ENCODE results near the gene ANAPC7.
A peak's percentile ranks its signal among the peaks of the same experiment; 100 is the strongest.
"Not testable (repeated sequence)": the region's sequence is repeated elsewhere in the genome, so short reads cannot be mapped to it uniquely, and the experiment has no call there.

Gene ANAPC7

DNA sequence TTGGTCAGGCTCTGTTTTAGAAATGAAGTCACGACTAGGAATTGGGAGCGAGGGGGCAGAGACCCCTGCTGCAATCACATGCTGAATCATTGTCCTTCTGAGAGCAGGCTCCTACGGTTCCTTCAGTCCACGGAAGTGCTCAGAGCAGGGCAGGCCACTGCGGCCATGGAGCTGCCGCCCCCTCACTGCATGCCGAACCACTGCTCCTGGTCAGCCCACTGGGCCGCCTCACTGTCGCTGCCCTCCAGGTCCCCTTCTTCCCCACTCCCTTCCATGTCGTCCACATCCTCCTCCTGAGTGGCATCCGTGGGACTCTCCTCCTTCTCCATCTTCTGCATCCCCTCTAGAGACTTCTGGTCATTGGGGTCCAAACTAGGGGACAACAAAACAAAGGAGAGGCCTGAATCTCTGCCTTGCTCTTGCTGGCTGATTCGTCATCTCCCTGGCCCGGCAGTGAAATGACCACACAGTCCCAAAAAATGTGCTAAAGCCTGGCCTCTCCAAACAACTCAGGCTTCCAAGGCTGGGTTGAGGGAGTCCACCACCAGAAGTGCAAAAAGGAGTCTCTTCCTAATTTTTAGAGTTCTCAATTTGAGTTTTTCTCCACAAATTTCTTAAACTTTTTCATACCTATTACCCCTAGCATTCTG, 29.4 kb downstream of the ANAPC7 start:
- no peak for DNase-seq (ENCODE audit: low read depth, low spot score)

DNA sequence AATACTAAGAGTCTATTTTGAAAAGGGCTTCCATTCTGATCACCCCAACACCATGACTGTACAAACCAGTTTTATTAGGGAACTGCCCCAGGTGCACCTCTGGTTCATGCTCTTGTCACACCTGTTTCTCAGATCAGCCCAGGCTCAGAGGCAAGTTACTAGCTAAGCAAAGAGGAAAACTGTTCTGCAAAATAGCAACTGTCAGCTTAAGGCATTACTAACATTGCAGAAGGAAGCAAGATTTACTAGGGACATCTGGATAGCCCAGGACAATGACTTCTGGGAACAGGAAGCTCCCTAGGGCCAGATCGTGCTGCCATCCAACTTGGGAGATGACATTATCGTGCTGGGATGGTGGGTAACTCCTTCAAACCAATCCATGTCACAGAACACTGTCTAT, 30.1 kb downstream of the ANAPC7 start:
- no peak for DNase-seq (ENCODE audit: low read depth, low spot score)

DNA sequence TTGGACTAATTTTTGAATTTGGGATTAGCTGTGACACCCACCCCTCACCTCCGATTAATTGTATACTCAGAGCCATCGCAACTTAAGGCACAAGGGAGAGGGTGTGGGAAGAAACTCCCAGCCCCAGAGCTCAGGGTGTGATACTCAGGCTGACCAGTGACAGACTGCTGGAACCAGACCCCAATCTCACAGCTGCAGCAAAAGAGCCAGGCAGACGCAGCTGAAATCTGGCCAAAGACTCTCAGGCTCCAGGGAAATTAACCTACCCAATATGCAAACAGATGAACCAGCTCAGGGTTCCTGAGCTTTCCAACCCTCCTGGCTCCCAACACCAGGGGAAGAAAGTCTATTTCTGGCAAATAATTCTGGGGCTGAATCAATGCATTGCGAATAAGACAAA, 30.5 kb downstream of the ANAPC7 start:
- DNase-seq (ENCODE audit: low read depth, low spot score), result no peak

DNA sequence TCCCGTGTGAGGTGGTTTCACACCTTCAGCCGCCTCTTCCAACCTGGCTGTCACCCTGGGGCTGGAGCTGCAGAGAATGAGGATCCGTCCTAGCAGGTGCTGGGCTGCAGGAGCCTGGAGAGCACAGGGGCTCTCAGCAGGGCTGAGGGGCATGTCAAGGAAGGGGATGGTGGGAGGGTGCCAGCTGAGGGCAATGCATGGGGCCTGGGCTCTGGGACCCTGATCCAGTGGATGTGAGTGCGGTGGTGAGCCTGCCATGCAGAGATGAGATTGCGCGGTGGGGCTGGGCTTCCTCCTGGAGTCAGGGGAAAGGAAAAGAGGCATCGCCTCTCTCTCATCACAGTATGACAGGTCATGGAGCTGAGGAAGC, 31.5 kb downstream of the ANAPC7 start:
- DNase-seq (ENCODE audit: low read depth, low spot score), result no peak

DNA sequence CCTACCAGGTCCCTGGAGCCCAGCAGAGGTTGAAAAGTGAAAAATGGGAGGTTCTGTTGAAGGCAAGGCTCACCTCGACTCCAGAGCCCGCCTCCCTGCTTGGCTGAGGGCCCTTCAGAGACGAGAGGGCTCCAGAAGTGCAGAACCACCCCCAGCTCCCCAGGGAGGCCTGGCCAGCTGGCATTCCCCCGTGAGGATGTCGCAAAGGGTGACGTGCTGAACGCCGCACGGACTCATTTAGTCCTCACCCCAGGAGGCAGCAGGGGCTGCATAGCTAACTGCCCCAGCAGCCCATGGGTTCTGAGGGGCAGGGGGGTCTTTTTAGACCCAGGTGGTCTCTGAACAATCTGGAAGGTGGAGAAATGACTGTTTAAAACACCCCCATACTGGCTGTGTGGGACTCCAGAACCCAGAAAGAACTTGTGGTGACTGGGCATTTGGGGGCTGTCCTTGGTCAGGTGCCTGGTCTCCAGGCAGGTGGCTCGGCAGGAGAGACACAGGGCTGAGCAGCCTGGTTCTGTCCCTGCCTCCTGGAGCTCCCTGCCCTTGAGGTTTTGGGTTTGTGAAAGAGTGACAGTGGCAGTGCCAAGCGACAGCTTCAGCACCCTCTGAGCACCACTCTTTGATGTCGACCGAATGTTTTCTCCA, 32.0 kb downstream of the ANAPC7 start:
- no peak for DNase-seq (ENCODE audit: low read depth, low spot score)

DNA sequence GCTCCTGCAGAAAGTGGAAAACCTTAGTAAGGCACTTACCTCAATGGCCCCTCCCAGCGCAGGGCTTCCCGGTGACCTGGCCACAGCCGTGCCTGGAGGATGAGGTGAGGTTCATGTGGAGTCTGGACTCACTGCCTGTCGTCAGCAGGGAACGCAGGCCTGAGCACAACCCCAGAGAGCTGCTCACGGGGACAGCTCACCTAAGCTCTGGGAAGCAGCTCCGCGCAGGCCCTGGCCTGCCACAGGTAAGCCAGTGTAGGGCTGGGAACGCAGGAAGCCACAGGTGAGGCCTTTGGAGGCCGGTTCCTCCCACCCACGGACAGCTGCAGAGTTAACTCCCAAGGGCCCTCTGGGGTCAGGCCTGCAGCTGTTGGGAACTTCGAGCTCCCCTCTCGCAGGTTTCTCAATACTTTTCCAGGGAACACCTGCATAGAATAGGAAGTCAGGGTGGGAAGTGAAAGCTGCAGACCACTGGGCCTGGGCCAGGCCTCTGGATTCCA, 32.7 kb downstream of the ANAPC7 start:
- no peak for DNase-seq (ENCODE audit: low read depth, low spot score)

DNA sequence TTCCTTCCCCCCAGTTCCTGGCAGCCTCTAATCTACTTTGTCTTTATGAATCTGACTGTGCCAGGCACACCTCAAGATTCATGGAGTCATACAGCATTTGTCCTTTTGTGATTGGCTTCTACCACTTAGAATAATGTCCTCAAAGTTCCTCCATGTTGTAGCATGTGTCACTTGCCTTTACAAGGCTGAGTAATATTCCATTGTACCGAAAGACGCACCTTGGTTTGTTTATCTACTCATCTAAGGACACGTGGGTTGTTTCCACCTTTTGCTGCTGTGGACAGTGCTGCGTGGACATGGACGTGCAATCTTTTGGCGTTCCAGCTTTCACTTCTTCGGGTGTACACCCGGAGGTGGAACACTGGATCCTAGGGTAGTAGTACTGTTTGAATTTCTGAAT, 33.5 kb downstream of the ANAPC7 start:
- no peak for DNase-seq (ENCODE audit: low read depth, low spot score)

DNA sequence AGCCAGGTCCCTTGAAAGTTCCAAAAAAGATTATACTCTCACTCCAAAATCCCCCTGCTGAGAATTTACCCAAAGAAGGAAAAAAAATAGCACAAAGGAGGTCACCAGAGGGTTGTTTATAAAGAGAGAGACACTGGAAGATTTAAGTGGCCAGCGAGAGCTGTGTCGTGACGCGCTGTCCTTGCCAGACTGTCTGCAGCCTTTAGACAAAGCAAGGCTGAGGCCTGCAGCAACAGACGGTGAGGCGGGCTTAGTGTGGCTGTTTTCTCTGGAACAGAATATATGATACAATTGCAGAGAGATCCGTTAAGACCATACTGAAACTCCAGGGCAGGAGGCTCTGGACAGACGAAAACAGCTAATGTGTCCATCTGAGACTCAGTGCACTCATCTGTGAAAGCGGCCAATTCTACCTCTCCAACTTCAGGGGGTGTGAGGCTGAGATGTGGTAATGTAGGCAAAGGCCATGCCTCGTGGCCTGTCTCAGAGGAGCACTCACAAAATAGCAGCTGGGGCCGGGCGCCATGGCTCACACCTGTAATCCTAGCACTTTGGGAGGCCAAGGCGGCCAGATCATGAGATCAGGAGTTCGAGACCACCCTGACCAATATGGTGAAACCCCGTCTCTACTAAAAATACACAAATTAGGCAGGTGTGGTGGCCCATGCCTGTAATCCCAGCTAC, 36.2 kb downstream of the ANAPC7 start:
- DNase-seq (ENCODE audit: low read depth, low spot score), result peak; percentile 27

DNA sequence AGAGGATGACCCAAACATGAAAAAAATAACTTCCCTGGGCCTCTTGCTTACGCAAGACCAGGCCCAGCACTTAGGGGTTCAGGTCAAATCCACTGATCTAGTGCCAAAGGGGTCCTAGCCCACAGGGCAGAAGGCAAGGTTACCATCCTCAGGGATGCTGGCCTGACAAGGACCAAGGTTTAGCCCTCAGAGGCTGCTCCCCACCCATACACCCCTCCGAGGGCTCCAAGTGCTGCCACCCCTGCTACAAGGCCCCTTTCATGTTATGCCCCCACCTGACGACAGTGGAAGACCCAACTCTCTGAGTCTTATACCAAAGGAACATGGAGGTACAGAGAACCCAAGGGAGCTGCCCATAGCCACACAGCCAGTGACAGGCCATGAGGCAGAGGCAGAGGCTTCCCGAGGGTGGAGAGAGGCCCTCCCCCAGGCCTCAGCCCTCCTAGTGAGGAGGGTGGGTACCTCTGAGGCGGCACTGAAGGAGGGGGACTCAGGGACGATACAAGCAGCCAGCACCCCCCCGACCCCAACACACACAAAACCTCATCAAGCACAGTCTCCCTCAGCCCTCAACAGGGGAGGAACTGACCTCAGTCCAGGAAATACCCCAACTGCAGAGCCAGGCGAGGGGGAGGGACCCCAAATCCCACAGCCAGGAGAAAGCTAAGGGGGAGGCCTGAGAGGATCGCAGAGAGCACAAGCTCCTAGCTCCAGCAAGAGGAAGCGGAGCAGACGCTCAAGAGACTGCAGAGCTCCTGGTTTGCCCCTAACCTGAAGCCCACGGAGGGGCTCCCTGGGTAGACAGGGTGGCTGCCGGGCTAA, 37.0 kb downstream of the ANAPC7 start:
- DNase-seq (ENCODE audit: low read depth, low spot score), result no peak

DNA sequence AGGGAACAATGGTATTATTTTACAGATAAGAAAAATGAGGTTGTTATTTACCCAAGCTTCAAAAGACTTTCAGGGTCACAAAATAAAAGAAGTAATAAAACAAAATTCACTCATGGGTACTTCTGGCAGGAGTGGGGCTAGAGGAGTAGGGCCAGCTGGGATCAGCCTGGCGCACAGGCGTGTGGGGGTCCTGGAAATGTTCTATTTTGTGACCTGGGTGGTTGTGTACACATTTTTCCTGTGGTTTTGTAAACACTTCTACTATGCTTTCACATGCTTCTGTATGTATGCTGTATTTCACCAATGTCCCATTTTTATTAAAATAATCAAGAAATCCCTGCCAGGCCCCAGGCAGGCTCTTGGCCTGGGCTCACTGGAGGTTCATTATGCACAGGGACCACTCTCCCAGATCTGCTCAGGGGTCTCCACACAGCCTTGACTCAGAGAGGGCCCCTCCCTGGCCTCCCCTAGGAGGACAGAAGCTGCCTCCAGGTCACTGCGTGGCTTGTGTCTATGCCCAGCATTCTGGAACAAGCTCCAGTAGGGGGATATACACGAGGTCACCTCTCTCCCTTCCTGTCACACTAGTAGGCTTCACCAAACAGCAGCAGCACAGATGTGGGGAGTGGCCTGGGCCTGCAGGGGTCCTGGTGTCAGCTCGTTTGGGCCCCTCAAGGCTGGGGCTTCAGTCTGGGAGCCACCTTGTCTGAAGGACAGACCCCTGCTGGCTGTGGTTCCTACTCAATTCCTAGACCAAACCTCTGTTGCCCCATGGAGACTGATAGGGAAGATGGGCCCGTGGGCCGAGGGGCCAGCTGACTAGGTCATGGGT, 37.8 kb downstream of the ANAPC7 start:
- no peak for DNase-seq (ENCODE audit: low read depth, low spot score)

DNA sequence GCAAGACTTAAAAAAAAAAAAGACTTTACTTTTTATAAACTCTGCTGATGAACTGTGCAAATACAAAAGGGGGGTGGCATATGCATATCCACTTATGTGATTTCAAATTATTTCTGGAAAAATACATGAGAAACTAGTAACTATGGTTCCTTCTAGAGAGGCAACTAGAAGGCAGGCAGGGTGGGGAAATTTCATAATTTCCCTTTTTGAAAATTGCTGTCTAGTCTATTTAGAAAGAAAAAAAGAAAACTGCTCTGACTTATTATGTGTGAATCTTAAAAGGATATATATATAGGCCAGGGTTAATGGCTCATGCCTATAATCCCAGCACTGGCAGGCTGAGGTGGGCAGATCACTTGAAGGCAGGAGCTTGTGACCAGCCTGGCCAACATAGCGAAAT, 42.3 kb downstream of the ANAPC7 start:
- DNase-seq (ENCODE audit: low read depth, low spot score), result no peak

DNA sequence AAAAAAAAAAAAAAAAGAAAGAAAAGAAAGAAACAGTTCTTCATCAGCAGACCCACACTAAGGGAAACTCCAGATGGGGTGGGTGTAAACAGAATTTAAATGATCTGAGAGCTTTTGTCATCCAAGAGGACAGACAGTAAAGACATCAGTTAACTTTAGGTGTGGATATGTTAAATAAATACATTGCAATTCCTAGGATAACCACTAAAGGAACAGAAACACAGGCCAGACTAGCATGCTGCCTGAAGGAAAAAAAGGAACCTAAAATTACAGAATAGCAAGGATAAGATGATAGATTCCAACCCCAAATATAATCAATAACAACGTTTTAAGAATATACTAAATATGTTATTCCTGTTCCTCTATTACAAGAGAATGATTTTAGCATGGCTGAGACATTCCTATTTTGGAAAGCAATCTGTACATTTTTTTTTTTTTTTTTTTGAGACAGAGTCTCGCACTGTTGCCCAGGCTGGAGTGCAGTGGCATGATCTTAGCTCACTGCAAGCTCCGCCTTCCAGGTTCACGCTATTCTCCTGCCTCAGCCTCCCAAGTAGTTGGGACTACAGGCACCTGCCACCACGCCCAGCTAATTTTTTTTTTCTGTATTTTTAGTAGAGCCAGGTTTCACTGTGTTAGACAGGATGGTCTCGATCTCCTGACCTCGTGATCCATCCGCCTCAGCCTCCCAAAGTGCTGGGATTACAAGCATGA, 45.0 kb downstream of the ANAPC7 start:
- not testable (repeated sequence) for DNase-seq (ENCODE audit: low read depth, low spot score)

DNA sequence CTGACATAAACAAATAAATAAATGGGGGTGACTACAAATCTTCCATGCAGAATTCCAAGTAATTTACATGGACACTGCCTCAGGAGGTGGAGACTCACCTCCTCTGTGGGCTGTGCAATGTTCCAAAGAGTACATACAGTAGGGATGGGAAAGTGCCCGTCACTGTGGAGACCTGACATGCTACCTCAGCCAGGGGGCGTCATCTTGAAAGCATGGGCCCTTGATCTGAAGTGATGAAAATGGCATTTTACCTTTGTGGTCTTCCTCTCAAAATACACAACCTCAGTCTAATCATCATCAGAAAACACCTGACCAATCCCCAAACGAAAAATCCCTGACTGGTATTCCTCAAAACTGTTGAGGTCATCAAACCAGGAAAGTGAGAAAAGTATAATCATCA, 48.4 kb downstream of the ANAPC7 start:
- peak; percentile 32 for DNase-seq (ENCODE audit: low read depth, low spot score)

DNA sequence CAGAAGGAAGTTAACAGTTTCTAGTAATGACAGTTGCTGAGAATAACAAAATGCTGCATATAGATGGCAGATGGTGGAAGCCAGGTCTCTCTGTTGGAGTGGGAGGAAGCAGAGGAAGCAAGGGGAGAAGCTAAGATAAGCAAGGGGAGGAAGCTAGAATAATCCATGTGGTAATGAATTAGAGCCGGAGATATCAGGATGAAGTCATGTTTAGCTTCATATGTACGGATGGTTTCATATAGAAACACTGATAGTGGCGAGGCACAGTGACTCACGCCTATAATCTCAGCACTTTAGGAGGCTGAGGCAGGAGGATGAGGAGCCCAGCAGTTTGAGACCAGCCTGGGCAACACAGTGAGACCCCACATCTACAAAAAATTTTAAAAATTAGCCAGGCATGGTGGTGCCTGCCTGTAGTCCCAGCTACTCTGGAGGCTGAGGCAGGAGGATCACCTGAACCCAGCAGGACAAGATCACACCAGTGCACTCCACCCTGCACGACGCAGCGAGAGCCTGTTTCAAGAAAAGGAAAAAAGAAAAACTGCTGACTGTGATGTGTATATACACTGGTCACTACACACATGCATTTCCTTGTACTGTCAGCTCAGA, 49.2 kb downstream of the ANAPC7 start:
- no peak for DNase-seq (ENCODE audit: low read depth, low spot score)

DNA sequence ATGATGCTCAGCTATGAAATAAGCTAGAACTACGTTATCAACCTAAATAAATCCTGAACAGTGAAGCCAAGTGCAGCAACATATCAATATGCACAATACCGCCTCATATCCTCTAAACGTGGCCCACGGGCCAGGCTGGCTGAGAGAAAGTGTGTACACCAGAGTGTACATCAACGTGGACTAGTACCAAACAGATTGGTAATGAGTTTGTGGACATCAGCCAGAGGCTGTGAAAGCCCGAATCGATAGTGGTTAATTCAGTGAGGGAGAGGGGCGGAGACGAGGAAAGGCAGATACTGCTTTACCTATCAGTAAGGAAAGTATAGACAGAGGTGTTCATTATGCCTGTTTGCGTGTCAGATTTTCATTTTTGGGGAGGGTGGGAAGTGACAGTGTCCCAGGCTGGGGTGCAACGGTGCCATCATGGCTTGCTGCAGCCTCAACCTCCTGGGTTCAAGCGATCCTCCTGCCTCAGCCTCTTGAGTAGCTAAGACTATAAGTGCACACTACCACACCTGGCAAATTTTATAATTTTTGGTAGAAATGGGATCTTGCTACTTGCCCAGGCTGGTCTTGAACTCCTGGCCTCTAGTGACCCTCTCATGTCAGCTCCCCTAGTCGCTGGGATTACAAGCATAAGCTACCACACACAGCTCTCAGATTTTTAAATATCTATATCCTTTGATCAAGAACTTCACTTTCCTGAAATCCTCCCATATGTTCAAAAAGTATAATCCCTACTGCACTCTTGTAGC, 50.1 kb downstream of the ANAPC7 start:
- no peak for DNase-seq (ENCODE audit: low read depth, low spot score)

DNA sequence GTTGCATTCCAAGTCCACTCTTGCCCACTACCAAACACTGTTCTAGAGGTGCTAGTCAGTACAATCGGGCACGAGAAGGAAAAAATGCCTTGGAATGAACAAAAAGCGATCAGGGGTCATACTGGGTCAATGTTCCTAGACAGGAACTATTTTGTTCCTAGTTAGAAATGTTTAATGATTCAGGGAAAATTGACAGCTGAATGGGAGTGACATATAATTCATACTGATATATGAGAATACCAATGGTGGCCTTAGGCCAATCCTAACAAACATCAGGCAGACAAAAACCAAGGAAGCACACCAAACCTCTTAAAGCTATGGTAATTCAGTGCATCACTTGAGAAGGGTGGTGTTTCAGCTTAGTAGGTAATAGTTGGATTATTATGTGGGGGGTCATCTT, 51.1 kb downstream of the ANAPC7 start:
- no peak for DNase-seq (ENCODE audit: low read depth, low spot score)

DNA sequence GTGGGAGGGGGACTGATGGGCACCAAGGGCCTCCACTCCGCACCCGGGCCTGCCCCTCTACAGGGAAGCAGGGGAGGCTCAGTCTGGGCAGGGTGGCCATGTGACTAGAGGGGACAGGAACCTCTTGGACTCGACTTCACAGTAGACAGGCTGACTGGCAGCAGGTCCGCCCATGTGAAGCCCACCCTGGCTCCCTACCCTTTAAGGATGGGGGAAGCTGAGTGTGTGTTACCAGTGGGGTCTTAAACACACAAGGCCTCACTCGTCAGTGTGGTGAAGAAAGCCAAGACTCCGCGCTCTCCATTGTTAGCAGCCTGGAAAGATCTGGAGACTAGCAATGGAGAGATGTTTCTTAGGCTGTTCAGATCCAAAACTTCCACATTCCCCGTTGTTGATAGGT, 52.4 kb downstream of the ANAPC7 start:
- DNase-seq (ENCODE audit: low read depth, low spot score), result no peak

DNA sequence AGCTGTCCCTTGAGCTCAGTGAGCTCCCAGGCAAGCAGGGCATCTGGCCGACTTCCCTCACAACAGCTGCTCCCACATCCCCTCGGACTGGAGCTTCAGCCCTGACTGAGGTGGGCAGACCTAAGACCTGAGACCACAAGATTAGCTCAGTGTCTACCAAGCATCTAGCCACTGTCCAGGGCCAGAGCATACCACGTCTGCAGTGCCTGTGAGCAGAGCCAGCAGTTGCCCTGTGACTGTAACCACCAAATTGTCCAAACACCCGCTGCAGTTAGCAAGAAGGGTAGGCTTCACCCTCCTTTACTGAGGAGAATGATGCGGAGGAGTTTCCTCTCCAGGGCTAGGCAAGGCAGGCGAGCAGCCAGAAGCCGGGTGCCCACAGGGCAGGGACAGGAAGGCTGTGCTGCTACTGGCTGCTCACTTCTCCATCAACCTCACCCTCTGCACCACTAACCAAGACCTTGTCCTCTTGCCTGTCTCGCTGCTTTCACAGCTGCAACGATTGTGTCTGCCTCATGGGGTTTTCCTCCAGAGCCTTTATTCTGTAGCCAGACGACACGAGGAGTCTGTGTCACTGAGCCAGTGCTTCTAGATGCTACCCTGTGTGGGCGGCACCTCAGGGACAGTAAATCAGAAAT, 53.9 kb downstream of the ANAPC7 start:
- no peak for DNase-seq (ENCODE audit: low read depth, low spot score)

DNA sequence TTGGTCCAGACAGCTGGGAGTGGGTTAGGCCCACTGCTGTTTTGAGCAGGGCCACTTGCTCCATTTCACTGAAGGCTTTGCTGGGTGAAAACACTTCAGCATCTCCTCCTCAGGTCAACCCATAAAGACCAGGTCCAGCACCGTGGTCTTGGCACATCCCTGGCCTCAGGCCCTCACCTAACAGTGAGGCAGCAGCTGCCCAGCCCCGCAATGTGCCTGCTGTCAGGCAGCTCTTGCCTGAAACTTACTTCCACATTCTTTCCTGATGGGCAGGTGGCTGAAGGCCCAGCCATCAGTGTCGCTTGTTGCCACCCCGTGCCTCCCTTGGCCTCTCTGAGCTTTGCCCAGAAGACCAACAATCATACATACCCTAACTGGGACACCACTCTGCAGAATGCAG, 54.4 kb downstream of the ANAPC7 start:
- DNase-seq (ENCODE audit: low read depth, low spot score), result no peak
